OCI-M2 (cell line): Measurements from ENCODE around the gene YWHAQ.
"Not testable (repeated sequence)": the region's sequence is repeated elsewhere in the genome, so short reads cannot be mapped to it uniquely, and the experiment has no call there.

Experiments
- DNase-seq: peaks from one replicate; lab custom pipeline; 2025; ENCODE audit not compliant: unreplicated experiment; lab: John Stamatoyannopoulos, UW

YWHAQ gene

GRCh38 chr2:9594366-9595054 is 36.3 kb downstream of the YWHAQ start:
- no peak for DNase-seq

DNA sequence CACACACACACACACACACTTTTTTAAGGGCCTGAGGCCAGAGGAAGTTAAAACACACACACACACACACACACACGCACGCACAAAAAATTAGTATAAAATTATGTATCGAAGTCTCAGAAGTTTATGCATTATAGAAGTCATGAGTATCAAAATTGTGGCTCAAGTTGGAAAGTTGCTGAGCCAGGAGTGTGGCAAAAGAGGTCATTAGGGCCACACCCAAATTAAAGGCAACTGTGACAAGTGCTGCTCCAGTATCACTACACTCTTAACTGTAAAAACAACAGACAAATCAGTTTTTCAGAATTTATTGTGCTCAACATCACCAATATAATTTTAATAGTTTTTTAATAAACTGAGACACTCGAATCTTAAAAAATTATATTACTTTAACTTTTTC is 36.9 kb downstream of the YWHAQ start:
- DNase-seq, result no peak

- DNase-seq, result no peak
These were observed 38.1 kb downstream of the YWHAQ start for GRCh38 chr2:9592699-9593098.

DNA sequence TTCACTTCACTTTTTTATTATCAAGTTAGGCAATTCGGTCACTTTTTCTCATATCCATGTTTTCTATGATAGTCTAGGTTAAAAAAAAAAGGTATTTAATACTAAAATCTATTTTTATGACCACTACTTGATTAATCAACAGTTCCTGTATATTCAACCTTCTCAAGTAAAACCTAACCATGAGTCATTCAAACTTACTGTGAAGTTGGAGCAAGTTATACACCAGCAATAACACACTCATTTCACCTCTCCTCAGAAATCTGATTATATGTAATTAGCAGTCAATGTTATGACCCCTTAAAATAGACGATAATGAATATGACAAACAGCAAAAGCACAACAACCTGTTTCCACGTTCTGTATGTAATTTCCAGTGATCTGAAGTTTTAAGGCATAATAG is 40.2 kb downstream of the YWHAQ start:
- no peak for DNase-seq

DNA sequence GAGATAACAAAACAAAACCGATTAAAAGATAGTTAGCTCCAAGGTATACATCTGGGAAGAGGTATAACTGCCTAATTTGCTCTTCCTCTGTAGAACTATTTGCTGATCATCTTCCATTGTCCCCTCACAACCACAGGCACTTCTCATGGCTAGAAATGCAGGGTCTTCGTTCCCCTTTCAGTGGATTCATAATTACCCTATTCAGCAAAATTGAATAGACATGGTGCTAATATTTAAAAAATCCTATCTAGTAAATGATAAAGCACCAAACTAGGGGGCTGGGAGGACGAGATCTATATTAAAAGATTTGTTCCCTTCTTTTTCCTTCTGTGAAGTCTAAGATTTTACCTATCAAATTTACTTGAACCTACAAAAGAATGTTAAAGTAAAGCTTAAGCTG is 44.3 kb downstream of the YWHAQ start:
- no peak for DNase-seq

DNA sequence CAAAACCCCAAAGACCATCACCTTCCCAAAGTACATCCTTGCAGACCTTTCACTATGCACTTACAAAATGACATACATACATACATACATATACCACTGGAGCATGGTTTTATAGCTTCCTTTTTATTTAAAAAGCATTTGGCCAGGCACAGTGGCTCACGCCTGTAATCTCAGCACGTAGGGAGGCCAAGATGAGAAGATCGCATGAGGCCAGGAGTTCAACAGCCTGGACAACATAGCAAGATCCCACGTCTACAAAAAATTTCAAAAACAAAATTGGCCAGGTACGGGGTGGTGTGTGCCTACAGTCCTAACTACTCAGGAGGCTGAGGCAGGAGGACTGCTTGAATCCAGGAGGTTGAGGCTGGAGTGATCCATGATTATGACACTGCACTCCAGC is 45.3 kb downstream of the YWHAQ start:
- no peak for DNase-seq

- not testable (repeated sequence) for DNase-seq
These were observed 45.9 kb downstream of the YWHAQ start for GRCh38 chr2:9584902-9585301.

GRCh38 chr2:9582624-9583023 is 48.2 kb downstream of the YWHAQ start:
- DNase-seq, result no peak

DNA sequence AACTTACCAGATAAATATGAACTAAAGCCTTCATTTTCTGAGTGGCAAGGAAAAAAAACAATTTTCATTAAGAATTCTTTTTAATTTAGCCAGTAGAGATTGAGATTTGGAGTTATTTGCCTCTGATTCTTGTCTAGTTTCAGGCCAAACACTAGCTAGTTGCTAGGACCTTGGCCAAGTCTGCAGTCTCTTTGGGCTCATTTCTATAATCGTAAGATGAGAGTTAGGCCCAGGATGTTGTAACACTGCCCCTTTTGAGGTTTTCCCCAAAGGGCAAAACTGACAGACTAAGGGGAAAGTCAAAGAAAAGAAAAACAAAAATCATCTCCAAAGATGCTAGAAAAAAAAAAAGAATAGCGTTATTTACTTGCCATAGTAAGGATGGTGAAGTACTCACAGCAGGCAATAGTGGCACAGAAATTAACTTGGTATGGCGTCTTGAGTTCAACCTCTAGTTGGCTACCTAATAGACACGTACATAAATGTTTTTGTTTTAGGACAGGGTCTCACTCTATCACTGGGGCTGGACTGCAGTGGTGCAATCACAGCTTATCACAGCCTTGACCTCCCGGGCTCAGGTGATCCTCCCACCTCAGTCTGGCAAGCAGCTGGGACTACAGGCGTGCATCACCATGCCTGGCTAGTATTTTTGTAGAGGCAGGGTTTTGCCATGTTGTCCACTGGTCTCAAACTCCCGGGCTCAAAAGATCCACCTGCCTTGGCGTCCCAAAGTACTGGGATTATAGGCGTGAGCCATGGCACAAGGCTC is 52.1 kb downstream of the YWHAQ start:
- DNase-seq, result no peak

- DNase-seq, result no peak
These were observed 56.5 kb downstream of the YWHAQ start for GRCh38 chr2:9574331-9574730.

- no peak for DNase-seq
These were observed 57.0 kb downstream of the YWHAQ start for GRCh38 chr2:9573840-9574239.

DNA sequence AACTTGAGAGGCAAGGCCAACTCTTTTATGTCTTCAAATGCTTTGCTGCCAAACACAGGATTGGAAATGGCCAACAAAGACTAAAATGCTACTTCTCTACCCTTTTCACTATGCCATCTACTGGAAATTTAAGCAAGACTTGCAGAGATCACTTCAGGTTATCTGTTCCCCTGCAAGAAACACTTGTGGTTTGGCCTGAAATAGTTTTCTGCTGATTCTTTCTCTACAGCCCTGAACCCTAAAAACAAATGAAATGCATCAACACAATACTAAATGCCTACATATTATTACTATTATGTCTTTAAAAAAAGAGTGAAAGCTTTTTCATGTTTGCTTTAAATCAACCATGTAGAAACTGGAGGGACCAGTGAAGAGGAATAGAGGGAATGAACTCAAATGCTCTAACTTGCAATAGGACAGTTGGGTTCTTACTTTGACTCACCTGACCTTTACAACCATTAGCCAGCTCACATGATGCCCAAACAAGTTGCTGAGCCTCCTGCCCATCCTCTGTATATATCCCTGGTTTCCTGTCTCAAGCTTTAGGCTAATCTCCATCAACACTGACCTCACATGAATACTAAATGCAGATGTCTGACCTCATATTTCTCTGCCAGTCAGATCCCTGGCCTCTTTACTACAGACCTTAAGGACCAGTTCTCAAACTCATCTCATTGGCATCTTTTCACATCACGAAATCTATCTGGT is 57.6 kb downstream of the YWHAQ start:
- no peak for DNase-seq

- DNase-seq, result no peak
These were observed 60.4 kb downstream of the YWHAQ start for GRCh38 chr2:9570182-9571060.

GRCh38 chr2:9565436-9566153 is 65.2 kb downstream of the YWHAQ start:
- no peak for DNase-seq

GRCh38 chr2:9560628-9561027 is 70.2 kb downstream of the YWHAQ start:
- DNase-seq, result no peak

DNA sequence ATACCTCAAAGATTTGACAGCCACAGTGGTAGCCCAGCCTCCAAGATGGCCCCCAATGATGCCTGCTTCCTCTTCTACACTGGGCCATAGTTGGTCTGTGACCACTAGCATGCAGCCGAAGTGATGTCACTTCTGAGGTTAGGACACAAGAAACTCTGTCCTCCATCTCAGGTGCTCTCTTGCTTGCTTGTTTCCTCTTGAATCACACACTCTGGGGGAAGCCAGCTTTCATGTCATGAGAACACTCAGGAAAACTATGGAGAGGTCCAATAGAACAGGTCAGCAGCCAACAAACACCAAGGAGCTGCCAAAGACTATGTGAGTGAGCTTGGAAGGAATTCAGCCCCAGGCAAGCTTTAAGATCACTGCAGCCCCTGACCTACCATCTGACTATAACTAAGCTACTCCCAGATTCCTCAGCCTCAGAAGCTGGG is 71.8 kb downstream of the YWHAQ start:
- DNase-seq, result no peak

- no peak for DNase-seq
These were observed 74.6 kb downstream of the YWHAQ start for GRCh38 chr2:9556121-9556743.

GRCh38 chr2:9555297-9556120 is 75.3 kb downstream of the YWHAQ start, which contains the start of gene ADAM17:
Gene ADAM17 (minus strand): TSS chr2:9555830. CDS start chr2:9555605, 225 bp downstream.
- peak; percentile 49 for DNase-seq

- peak; percentile 23 for DNase-seq
These were observed 75.9 kb downstream of the YWHAQ start for GRCh38 chr2:9554921-9555296.
